Subcutaneous adipose tissue (tissue), 4 donors: ENCODE data around the gene SALL2. TPM values are rescaled to one million over a fixed set of nuclear protein-coding genes. Genes with fewer than 3 reads are reported as not detected.

Experiments used
- CTCF ChIP-seq: fragments of 450-650 bp; IDR thresholded peaks from one replicate; pipeline ENCODE4 v1.5.1; 2016; ENCODE audit warnings: low read depth, mild to moderate bottlenecking, control low read depth, antibody characterized with exemption, moderate library complexity
- total RNA-seq, 4 donors: library from RNA; depleted of rRNA; stranded (reverse); fragments of >200 nt; gene quantifications; one replicate each; pipeline ENCODE4 v1.1.0, GENCODE V29; 2016

The SALL2 gene
- total RNA-seq, 4 donors from 2014 or later: 0.65 to 6.6 (median 3.6) TPM

GRCh38 chr14:21498540-21499526 is 27.3 kb downstream of the SALL2 start:
- no peak for TF ChIP-seq CTCF

DNA sequence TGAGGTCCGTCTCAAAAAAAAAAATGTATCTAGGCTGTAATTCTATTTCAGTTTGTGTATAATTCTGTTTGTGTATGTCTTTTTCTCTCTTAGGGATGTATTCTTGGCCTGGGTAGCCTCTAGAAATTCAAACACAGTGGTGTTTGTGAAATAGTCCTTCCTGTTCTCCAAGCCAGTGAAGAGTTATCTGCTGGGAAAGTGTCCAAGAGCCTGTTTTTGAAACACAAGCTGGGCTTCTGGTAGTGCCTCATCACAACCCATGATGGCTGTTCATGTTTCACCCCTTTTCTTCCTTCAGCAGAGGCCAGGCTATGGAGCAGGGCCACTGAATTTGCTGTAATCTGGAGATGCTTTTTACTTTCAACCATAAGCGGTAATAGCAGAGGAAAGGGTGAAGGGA is 29.7 kb downstream of the SALL2 start:
- no peak for TF ChIP-seq CTCF

- no peak for TF ChIP-seq CTCF
Measured at GRCh38 chr14:21494902-21495762, 31.0 kb downstream of the SALL2 start.

DNA sequence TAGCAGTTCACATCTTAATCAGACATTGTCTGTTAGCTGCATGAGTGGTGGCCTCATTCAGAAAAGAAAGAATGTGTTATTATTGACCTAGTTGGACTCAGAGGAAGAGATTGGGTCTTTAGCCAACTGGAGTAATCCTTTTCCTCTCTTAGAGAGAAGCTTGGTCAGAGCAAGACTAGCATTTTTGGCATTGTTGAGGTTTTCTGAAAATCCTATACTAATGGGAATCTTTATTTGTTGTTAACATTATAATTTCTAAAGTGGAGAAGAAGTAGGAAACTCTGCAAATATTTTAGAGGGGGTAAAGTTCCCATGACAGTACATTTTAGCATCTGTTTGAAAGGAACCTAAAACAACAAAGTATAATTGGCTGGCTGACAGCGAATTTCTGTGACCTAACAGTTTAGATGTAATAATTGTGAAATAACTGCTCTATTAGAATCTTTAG is 39.5 kb downstream of the SALL2 start:
- TF ChIP-seq CTCF: no peak

- TF ChIP-seq CTCF: peak; percentile 77
Measured at GRCh38 chr14:21476925-21477681, 49.0 kb downstream of the SALL2 start, which contains the start of the genes RAB2B and TOX4. Gene RAB2B (minus strand): TSS chr14:21476959. CDS start chr14:21476872, 87 bp downstream. Gene TOX4 (plus strand): TSS chr14:21477195. CDS start chr14:21477279, 84 bp downstream.

DNA sequence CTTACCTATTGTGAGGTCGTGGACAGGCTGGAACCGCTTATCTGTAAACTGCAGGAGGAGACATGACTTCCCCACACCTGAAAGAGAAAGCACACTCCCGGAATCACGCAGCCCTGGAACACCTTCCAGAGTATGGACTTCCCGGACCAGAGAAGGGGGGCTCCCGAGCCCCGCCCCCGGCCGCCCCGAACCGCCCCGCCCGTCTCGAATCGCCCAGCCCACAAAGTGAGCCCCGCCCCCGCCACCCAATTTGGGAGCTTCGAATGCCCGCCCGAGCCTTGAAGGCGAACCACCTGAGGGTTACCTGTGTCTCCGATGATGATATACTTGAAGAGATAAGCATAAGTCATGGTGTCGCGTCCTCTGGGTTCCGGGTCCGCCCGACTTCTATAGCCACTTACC is 49.6 kb downstream of the SALL2 start:
- no peak for TF ChIP-seq CTCF
